Measurements from ENCODE around the gene ZNF2.
A peak's percentile ranks its signal among the peaks of the same experiment; 100 is the strongest.
"Not testable (repeated sequence)": the region's sequence is repeated elsewhere in the genome, so short reads cannot be mapped to it uniquely, and the experiment has no call there.

The ZNF2 gene

DNA sequence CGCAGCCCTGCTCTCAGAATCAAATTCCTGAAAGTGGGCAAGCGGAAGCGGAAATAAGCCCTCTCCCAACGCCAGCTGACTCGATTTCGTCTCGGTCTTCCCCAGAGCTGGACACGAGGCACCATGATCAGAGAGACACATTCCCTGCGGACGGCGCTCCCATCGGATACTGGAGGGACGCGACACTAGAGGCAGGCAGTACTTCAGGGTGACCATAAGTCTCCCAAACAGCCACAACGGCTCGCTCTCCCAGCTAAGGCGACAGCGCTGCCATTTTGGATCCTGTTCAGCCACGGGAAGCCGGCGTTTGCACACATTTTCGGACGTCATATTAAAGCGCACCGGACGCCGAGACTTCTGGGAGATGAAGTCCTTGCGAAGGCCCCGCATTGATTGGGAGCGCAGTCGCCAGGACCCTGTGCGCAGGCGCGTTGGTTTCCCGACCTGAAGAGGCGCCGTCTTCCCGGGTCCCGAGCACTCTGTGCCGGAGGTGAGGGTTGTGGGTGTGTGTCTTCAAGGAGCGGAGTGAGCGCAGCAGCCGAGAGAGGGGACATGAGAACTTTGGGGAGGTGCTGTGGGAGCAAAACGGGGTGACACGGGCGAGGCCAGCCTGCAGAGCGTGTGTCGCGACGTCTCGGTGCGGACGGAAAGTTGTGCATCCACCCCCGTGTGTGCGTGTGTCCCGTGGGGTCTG, at the start of gene ZNF2:
ZNF2 (plus strand) TSS at position 439 of the 694 bp plus-strand sequence. CDS start 10,418 bp downstream, outside the sequence.
- DNase-seq (ENCODE audit: low read depth), result peak; percentile 96

GRCh38 chr2:95121093-95121406, 44.6 kb upstream of the ZNF2 start:
- peak; percentile 47 for DNase-seq (ENCODE audit: low read depth)

DNA sequence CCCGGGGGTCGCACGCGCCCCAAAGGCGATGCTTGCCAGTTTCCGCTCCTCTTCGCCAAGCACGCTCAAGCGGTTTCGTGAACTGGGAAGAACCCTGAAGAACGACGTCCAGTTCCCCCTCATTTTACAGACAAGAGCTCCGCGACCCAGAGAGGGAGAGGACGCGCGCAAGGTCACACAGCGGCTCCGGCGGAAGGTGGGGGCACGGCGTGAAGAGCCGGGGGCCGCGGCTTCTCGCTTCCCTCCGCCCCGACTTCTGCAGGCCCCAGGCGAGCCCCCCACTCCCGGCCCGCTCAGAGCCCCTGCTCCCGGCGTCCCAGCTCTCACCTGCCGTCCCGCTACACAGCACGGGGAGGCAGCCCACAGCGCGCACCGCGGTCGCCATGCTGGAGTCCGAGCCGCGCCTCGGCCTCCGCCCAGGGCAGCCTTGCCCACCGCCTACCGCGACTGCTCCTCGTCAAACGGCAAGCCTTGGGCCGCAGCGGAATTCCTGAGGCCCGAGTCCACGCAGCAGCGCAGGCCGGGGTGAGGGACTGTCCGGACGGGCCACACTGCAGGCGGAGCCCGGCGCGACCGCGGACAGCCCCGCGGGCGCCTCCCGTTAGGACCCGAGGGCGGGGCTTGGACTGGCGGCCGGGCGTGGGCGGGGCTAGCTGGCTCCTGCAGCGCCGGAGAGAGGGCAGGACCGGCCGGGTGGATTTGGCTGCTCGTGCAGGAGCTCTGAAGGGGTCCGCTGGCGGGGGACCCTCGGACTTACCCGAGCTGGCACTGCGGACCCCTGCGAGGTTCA, 44.0 kb upstream of the ZNF2 start, which contains the start of gene MRPS5:
MRPS5 (minus strand) TSS at position 402 of the 790 bp plus-strand sequence; CDS start at position 385, 17 bp downstream.
- peak; percentile 37 for DNase-seq (ENCODE audit: low read depth)

DNA sequence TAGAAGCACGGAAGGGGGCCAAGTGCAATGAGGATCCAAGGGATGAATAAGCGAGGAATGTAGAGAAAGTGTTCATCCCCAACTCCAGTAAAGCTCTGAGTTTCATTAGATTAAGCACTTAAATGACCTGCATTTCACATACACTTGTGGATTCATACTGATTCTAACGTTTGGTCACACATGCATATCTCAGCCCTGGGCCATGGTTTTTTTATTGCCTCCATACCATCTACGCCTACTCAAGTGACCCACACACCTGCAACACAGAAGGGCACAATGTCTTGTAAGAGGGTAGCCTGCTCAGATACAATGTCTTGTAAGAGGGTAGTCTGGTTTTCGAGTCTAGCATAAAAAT, 43.4 kb upstream of the ZNF2 start:
- DNase-seq (ENCODE audit: low read depth), result no peak

- no peak for DNase-seq (ENCODE audit: low read depth)
These were observed 26.9 kb upstream of the ZNF2 start for GRCh38 chr2:95138702-95139101.

DNA sequence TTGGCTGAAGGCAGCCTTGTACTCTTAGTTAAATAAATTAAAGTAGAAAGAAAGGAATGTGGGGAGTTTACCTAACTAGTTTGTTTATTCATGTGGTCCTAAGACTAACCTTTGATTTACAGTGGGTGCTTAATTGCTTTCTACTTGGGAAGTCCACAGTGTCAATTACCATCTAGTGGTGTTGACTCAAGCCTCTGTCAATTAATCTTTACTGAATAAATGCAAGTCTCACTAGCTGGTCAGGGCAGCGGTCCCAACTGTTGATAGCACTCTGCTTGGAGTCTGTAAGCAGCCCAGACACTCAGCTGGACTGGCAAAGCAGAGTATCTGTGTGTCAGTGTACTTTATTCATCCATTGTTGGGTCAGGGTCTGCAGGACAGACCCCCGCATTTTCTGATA, 21.8 kb upstream of the ZNF2 start:
- no peak for DNase-seq (ENCODE audit: low read depth)

- DNase-seq (ENCODE audit: low read depth), result peak; percentile 35
These were observed 16.1 kb upstream of the ZNF2 start for GRCh38 chr2:95149397-95149984.

GRCh38 chr2:95158441-95158840, 7.2 kb upstream of the ZNF2 start:
- DNase-seq (ENCODE audit: low read depth), result no peak

DNA sequence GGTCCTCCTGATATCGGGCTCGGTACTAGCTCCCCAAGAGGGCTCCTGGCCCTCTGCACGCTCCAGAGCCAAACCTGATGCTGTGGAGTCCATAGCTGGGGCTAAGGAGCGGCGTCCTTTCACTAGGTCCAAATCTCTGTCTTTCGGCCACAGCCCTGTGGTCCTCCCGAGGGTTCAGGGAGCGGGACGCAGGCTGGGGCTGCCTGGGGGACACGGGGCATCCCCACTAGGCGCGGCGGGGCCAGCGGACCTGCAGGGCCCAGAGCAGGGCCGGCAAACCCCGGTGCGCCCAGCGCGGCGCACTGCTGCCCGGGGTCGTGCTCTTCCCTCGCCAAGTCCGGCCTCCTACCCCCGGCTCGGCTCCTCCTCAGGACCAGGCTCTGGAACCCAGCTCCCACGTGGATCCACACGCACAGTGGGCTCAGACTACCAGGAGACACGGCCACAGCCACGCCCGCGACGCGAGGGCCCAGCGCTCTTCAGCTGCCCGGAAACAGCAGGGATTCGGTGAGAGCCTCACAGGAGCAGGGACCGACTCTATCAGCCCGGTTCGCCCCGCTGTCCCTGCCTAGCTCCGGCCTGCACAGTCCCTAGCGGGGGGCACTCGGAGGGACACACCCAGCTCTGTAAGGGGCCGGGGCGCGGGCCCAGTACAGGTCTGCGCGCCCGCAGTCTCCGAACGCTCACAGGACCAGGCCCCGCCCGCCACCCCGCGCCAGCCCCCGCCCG, 6.6 kb upstream of the ZNF2 start:
- DNase-seq (ENCODE audit: low read depth), result peak; percentile 53

DNA sequence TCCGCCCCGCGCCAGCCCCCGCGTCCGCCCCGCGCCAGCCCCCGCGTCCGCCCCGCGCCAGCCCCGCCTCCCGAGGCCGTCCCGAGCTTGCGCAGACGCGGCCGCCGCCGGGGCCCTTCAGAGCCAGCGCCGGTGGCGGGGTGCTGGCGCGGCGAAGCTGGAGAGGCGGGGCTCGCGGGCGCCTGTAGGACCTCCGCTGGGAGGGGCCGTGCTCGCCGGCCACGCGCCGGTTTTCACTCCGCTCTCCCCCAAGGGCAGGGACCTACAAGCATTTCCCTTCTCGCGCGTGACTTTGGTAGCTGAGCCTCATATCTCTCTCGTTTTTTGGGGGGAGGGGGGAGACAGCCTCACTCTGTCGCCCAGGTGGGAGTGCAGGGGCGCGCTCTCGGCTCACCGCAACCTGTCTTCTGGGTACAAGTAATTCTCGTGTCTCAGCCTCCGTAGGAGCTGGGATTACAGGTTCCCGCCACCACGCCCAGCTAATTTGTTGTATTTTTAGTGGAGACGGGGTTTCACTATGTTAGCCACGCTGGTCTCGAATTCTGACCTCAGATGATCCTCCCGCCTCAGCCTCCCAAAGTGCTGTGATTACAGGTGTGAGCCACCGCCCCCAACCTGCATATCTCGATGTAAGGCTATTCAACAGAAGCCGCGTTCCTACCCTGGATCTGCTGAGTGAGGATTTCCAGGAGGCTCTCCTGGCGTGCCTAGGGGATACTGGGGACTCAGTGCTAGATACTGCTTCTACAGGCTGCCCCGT, 5.7 kb upstream of the ZNF2 start, which contains the start of gene ZNF514:
ZNF514 (minus strand) TSS at position 159 of the 760 bp plus-strand sequence. CDS start 6,595 bp downstream, outside the sequence.
- peak; percentile 65 for DNase-seq (ENCODE audit: low read depth)

- DNase-seq (ENCODE audit: low read depth), result no peak
These were observed 609 bp upstream of the ZNF2 start for GRCh38 chr2:95165030-95165370.

GRCh38 chr2:95166065-95166763, 605 bp downstream of the ZNF2 start:
- no peak for DNase-seq (ENCODE audit: low read depth)

- DNase-seq (ENCODE audit: low read depth), result no peak
These were observed 6.3 kb downstream of the ZNF2 start for GRCh38 chr2:95171902-95172301.

DNA sequence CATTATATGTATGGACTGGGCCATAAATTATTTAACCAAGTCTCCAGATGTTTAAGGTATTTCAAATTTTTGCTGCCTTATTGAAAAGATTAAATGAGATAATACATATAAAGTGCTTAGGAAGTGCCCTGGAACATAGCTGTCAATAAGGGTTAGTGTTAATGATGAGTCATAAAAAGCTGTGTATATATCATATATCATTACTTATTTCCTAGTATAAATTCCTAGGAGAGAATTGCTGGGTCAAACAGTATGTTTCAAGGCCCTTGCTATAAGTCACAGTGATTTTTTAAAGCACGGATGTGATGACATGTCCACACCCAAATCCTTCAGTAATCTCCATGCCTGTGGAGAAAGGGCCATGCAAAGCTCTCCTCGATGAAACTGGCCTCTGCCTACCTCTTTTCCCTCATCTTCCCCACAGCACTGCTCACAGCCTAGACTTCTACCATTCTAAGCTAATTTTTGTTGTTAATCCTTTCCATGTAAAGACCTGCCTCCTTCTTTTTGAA, 8.5 kb downstream of the ZNF2 start:
- DNase-seq (ENCODE audit: low read depth), result no peak

DNA sequence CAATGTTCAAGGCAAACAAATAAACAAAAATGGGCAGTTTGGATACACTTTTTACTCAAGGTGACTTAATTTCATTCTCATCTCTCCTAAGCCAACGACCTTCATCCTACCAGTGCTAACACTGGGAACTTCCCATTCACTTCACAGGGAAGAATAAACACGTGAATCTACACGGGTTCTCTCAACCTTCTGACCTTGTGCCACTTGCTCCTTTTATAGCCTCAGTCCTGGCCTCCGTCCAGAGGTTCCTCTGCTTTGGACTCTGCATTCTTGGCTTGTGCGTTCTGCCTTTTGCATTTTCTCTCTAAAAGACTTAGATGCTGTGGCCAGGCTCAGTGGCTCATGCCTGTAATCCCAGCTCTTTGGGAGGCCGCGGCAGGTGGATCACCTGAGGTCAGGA, 13.8 kb downstream of the ZNF2 start:
- DNase-seq (ENCODE audit: low read depth), result no peak

DNA sequence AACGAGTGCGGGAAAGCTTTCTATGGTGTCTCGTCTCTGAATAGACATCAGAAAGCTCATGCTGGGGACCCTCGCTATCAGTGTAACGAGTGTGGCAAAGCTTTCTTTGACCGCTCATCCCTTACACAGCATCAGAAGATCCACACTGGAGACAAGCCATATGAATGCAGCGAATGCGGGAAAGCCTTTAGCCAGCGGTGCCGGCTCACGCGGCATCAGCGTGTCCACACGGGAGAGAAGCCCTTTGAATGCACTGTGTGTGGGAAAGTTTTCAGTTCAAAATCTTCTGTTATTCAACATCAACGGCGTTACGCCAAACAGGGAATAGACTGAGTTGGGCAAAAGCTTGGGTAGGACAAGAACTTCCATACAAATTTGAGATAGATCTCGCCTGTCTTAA, 16.2 kb downstream of the ZNF2 start:
- no peak for DNase-seq (ENCODE audit: low read depth)

GRCh38 chr2:95185197-95185596, 19.6 kb downstream of the ZNF2 start:
- DNase-seq (ENCODE audit: low read depth), result no peak

- DNase-seq (ENCODE audit: low read depth), result peak; percentile 7
These were observed 20.4 kb downstream of the ZNF2 start for GRCh38 chr2:95185973-95186372.

- DNase-seq (ENCODE audit: low read depth), result not testable (repeated sequence)
These were observed 27.3 kb downstream of the ZNF2 start for GRCh38 chr2:95192956-95193355.

- no peak for DNase-seq (ENCODE audit: low read depth)
These were observed 38.3 kb downstream of the ZNF2 start for GRCh38 chr2:95203911-95204310.

GRCh38 chr2:95204396-95204795, 38.8 kb downstream of the ZNF2 start:
- no peak for DNase-seq (ENCODE audit: low read depth)

All from amniotic epithelial cell (primary cell).